ENCODE results near the gene YWHAB.

The YWHAB gene

GRCh38 chr20:44909872-44910689, 24.6 kb downstream of the YWHAB start, which contains the start of gene PABPC1L:
PABPC1L (plus strand) TSS chr20:44910060; CDS start chr20:44910144, 84 bp downstream.
- peak within 1 kb of the TSS; percentile 39 for H3K27ac ChIP-seq (ENCODE audit: poor library complexity, severe bottlenecking)
- H3K36me3 ChIP-seq (ENCODE audit: low read depth) = peaks cover 68% of the 10 kb centered on the region
- H3K4me3 ChIP-seq (ENCODE audit: severe bottlenecking) = peak within 1 kb of the TSS; percentile 58
- DNase-seq (ENCODE audit: low spot score) (peak; percentile 95), ATAC-seq (ENCODE audit: low read depth) (peak; percentile 89)
- no peaks in the 10 kb centered on the region for H3K9me3 ChIP-seq (ENCODE audit: severe bottlenecking)
- TF ChIP-seq, protein P1, sequence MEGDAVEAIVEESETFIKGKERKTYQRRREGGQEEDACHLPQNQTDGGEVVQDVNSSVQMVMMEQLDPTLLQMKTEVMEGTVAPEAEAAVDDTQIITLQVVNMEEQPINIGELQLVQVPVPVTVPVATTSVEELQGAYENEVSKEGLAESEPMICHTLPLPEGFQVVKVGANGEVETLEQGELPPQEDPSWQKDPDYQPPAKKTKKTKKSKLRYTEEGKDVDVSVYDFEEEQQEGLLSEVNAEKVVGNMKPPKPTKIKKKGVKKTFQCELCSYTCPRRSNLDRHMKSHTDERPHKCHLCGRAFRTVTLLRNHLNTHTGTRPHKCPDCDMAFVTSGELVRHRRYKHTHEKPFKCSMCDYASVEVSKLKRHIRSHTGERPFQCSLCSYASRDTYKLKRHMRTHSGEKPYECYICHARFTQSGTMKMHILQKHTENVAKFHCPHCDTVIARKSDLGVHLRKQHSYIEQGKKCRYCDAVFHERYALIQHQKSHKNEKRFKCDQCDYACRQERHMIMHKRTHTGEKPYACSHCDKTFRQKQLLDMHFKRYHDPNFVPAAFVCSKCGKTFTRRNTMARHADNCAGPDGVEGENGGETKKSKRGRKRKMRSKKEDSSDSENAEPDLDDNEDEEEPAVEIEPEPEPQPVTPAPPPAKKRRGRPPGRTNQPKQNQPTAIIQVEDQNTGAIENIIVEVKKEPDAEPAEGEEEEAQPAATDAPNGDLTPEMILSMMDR (IDR thresholded peaks at IDR 0.05; ENCODE audit: poor library complexity, severe bottlenecking) = no peak
- H3K4me1 ChIP-seq (ENCODE audit: insufficient read depth, poor library complexity, severe bottlenecking) = peaks cover 8% of the 10 kb centered on the region
- H3K27me3 ChIP-seq (ENCODE audit: insufficient read depth, poor library complexity, severe bottlenecking) = no peaks in the 10 kb centered on the region

- H3K36me3 ChIP-seq (ENCODE audit: low read depth) = peaks cover 68% of the 10 kb centered on the region
- H3K4me3 ChIP-seq (ENCODE audit: severe bottlenecking) = peak overlapping the region; percentile 58
- H3K27ac ChIP-seq (ENCODE audit: poor library complexity, severe bottlenecking) = peak overlapping the region; percentile 39
- ATAC-seq (ENCODE audit: low read depth) (peak; percentile 7), DNase-seq (ENCODE audit: low spot score) (no peak)
- TF ChIP-seq, protein P1 (IDR thresholded peaks at IDR 0.05; ENCODE audit: poor library complexity, severe bottlenecking) = no peak
- H3K9me3 ChIP-seq (ENCODE audit: severe bottlenecking) = no peaks in the 10 kb centered on the region
- no peaks in the 10 kb centered on the region for H3K27me3 ChIP-seq (ENCODE audit: insufficient read depth, poor library complexity, severe bottlenecking)
- H3K4me1 ChIP-seq (ENCODE audit: insufficient read depth, poor library complexity, severe bottlenecking) = peaks cover 8% of the 10 kb centered on the region
These were observed 25.3 kb downstream of the YWHAB start for GRCh38 chr20:44910690-44911262.

DNA sequence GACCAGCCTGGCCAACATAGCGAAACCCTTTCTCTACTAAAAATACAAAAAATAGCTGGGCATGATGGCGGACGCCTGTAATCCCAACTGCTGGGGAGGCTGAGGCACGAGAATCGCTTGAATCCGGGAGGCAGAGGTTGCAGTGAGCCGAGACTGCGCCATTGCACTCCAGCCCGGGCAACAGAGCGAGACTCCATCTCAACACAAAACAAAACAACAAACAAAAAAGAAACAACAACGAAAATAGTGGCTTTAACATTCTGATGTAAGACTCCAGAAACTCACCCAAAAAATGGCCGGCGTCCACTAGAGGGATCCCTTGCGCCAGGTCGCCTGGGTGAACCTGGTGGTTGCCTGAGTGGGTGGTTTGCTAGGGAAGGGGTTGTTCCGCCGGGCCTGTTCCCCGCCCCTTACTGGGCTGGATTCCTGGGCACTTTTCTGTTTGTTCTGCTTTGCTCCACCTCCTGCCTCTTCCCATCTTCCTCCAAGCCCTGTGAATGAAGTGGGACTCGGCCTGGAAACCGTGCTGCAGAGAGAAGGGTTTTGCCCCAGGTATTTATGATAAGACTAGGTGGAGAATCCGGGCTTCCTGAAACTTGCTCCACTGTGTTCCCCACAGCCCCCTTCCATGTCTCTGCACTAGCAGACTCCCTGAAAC, 25.9 kb downstream of the YWHAB start:
- DNase-seq (ENCODE audit: low spot score) (peak; percentile 90), ATAC-seq (ENCODE audit: low read depth) (peak; percentile 28)
- H3K4me3 ChIP-seq (ENCODE audit: severe bottlenecking) = peak overlapping the region; percentile 1
- no peaks in the 10 kb centered on the region for H3K9me3 ChIP-seq (ENCODE audit: severe bottlenecking)
- no peak overlapping the region for H3K27ac ChIP-seq (ENCODE audit: poor library complexity, severe bottlenecking)
- peaks cover 68% of the 10 kb centered on the region for H3K36me3 ChIP-seq (ENCODE audit: low read depth)
- peaks cover 8% of the 10 kb centered on the region for H3K4me1 ChIP-seq (ENCODE audit: insufficient read depth, poor library complexity, severe bottlenecking)
- TF ChIP-seq, protein P1 (IDR thresholded peaks at IDR 0.05; ENCODE audit: poor library complexity, severe bottlenecking) = peak; percentile 97
- H3K27me3 ChIP-seq (ENCODE audit: insufficient read depth, poor library complexity, severe bottlenecking) = no peaks in the 10 kb centered on the region

GRCh38 chr20:44912189-44912588, 26.7 kb downstream of the YWHAB start:
- Histone ChIP-seq H3K4me1 (ENCODE audit: insufficient read depth, poor library complexity, severe bottlenecking) (peaks cover 8% of the 10 kb centered on the region), H3K9me3 (ENCODE audit: severe bottlenecking) (no peaks in the 10 kb centered on the region), H3K27me3 (ENCODE audit: insufficient read depth, poor library complexity, severe bottlenecking) (no peaks in the 10 kb centered on the region), H3K27ac (ENCODE audit: poor library complexity, severe bottlenecking) (no peak overlapping the region), H3K36me3 (ENCODE audit: low read depth) (peaks cover 68% of the 10 kb centered on the region), H3K4me3 (ENCODE audit: severe bottlenecking) (no peak overlapping the region)
- DNase-seq (ENCODE audit: low spot score) (no peak), ATAC-seq (ENCODE audit: low read depth) (no peak)
- TF ChIP-seq, protein P1 (IDR thresholded peaks at IDR 0.05; ENCODE audit: poor library complexity, severe bottlenecking) = no peak

Measured in RWPE2 (cell line).